SIG-M5 (cell line): Measurements from ENCODE around the gene HCN4.

Experiments
- DNase-seq: peaks from one replicate; lab custom pipeline; 2025; lab: John Stamatoyannopoulos, UW

The HCN4 gene

DNA sequence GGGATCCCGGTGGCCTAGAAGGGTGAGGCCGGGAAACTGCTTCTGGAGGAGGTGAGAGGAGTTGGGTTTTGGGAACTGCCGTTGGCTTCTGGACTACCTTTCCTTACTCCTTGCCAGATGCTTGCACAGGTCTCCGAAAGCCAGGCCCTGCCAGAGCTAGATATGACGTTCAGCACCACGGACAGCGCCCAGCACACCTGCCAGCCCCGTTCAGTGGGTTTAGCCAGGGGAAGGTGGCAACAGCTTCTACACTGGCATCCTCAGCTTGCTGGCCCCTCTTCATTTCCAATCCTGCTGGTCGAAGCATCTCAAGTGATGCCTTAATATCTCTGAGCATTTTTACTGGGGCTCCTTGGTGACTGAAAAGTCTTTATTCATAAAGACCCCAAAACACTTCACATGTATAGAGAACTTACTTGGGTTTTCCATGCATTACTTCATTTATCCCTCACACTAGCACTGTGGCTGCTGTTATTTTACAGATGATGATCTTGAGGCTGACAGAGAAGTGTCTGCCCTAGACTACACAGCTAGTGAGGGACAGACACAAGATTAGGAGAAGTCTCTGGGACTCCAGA lies 21.9 kb downstream of the HCN4 start:
- DNase-seq = no peak

DNA sequence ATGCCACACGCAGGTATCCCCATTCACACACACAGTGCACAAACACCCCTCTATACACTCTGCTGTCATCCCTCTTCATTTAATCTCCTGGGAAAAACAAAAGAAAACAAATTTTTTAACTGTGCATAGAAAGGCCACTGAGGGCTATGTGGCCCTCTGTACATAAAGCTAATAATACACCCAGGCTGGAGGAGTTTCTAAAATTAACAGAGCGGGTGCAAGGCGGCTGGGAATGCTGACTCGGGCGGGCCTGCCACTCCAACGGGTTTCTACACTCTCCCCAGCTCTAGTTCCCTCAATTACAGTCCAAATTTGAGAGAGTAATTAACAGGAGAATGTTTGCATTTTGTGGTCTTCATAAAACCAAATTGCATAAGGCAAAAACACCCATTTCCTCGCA lies 23.1 kb downstream of the HCN4 start:
- no peak for DNase-seq

GRCh38 chr15:73344056-73344455 lies 24.7 kb downstream of the HCN4 start:
- DNase-seq = no peak

DNA sequence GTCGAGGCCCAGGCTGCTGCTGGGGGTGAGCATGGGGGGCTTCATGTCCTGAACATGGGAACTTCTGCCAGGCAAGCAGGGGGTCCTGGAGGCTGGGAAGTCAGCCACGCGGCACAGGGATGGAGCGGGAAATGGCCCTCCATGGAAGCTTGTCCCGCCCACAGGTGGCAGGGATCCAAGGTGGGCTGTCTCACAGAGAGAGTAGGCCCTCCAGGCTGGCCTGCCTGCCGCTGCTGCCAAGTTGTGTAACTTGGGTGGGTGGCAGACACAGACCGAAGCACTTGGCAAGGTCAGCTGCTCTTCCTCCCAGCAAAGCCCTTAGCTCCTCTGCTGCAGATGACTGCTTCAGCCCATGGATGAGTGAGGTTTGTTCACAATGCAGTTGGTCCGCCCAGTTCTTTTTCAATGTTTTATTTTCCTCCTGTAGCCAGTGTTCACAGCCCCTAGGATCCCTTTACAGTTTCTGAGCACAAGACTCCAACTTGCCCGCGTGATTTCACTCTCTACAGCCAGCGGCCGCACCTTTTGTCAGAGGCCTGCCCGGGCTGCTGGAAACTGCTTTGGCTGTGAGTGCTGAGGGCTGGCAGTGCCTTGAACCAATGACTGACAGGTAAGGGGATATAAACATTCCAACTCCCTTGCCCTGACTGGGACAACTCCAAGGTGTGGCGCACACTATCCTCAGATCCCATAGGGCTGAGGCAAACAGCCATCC lies 26.7 kb downstream of the HCN4 start:
- no peak for DNase-seq

- DNase-seq = no peak
Observed at GRCh38 chr15:73340502-73341192, 28.1 kb downstream of the HCN4 start.

GRCh38 chr15:73338606-73339374 lies 30.0 kb downstream of the HCN4 start:
- DNase-seq = no peak

DNA sequence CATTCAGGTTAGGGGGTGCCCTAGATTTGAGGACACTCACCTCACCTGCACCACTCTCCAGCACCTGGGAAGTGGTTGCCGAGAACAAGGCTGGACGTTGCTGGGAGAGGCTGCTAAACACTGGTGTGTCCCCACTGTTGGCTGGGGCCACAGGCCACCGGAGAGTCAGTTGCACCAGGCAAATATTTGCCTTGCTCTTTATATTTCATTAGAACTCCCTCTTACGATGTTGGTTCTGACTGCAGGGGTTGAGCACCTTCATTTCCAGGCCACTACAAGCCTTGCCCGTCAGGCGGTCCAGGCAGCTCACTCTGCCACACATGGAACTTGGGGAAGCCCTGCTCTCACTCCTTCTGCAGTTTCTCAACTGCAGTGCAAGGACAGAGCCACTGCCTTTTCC lies 30.7 kb downstream of the HCN4 start:
- no peak for DNase-seq

DNA sequence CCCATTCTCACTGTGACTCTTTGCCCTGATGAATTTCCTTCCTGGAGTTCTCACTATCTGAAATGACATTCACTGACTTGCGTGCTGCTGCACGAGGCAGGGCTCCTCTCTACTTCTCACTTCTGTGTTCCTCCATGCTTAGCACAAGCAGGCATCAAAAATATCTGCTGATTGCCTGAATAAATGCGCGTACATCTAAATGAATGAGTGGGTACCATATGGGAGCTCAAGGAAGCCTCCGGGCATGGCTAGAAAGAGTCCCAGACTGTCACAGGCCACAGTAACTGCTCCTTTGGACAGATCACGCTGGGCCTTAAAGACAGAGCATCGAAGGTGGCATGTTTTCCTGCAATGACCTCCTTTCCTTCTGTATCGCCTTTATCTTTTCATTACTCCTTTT lies 31.6 kb downstream of the HCN4 start:
- no peak for DNase-seq

DNA sequence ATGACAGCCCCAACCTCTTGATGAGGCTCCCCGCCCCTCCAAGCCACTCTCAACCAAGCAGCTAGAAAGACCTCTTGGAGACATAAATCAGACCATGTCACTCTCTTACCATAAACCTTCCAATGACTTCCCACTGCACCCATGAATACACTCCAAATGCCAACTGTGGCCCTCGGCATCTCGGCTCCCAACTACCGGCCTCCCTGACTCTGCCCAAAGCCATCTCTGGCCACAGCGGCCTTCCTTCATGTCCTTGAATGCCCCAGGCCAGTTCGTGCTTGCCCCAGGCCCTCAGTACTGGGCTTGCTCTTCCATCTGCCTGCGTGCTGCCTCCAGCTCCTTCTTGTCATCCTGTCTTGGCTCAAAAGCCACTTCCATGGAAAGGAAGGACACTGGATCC lies 32.0 kb downstream of the HCN4 start:
- DNase-seq = no peak

- DNase-seq = no peak
Observed at GRCh38 chr15:73335471-73335870, 33.3 kb downstream of the HCN4 start.

- DNase-seq = no peak
Observed at GRCh38 chr15:73335026-73335425, 33.7 kb downstream of the HCN4 start.

- DNase-seq = no peak
Observed at GRCh38 chr15:73334086-73334485, 34.7 kb downstream of the HCN4 start.

GRCh38 chr15:73333001-73333400 lies 35.8 kb downstream of the HCN4 start:
- no peak for DNase-seq

- no peak for DNase-seq
Observed at GRCh38 chr15:73331991-73332925, 36.5 kb downstream of the HCN4 start.

- no peak for DNase-seq
Observed at GRCh38 chr15:73331501-73331900, 37.3 kb downstream of the HCN4 start.

DNA sequence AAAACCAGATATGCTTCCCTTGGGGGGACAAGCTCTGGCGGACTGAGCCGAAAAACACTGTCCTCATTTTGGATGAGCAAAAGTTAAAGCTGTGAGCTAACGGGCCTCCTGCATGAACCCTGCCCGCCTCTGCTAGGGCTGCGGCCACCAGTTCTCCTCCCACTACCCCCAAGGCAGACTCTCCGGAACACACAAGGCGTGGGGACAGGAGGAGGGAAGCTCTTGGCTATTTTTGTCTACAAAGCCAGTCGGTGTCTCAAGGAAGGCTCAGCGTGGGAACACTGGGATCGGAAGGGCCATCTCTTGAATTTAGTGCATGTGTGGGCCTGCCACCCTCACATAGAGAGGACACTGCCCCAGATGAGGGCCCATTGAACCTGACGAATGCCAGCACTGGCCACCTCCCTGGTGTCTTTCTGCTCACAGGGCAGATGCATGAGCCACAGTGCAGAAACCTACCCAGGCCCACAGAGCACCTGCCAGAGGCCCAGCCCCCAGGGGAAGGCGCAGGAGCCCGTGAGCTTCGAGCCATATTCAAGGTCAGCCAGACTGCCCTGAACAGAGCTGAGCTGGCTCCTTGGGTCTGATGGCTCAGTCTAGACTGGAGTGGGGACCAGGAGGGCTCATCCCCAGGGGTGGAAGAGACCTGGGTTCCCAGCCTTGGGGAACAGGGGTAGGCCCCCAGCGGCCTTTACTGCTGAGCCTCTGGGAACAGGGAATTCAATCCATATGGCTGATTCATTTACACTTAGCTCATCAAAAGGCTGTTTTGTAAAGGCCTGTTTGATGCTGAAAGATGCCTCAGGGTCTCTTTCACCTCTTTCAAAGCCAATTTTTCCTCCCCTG lies 38.3 kb downstream of the HCN4 start:
- no peak for DNase-seq

- no peak for DNase-seq
Observed at GRCh38 chr15:73329501-73330200, 39.1 kb downstream of the HCN4 start.

- DNase-seq = no peak
Observed at GRCh38 chr15:73328981-73329380, 39.8 kb downstream of the HCN4 start.

GRCh38 chr15:73328149-73328820 lies 40.5 kb downstream of the HCN4 start:
- no peak for DNase-seq
